Hepatocyte (in vitro differentiated cells): Measurements from ENCODE around the gene NCOR2. TPM values are rescaled to one million over a fixed set of nuclear protein-coding genes. Genes with fewer than 3 reads are reported as not detected.

Experiments used
- DNase-seq: peaks from one replicate; pipeline ENCODE4 v3.0.0-alpha.2; 2016; ENCODE audit warnings: low spot score
- H2AFZ ChIP-seq: fragments of 200-600 bp; sonication (generic); 2 replicates; pipeline ENCODE4 v1.6.0; 2016; ENCODE audit warnings: antibody characterized with exemption, mild to moderate bottlenecking
- H3K27ac ChIP-seq: fragments of 200-600 bp; sonication (generic); 2 replicates; pipeline ENCODE4 v1.5.1; 2016; ENCODE audit warnings: mild to moderate bottlenecking
- H3K27me3 ChIP-seq: fragments of 200-600 bp; sonication (generic); 2 replicates; pipeline ENCODE4 v1.6.1; 2016
- H3K36me3 ChIP-seq: fragments of 200-600 bp; sonication (generic); replicated peaks from 2 replicates; pipeline ENCODE4 v1.5.1; 2016; ENCODE audit warnings: low read depth; ENCODE audit not compliant: insufficient read depth
- H3K4me1 ChIP-seq: fragments of 200-600 bp; sonication (generic); 2 replicates; pipeline ENCODE4 v1.5.1; 2016; ENCODE audit warnings: mild to moderate bottlenecking, moderate library complexity; ENCODE audit not compliant: insufficient read depth
- H3K4me2 ChIP-seq: fragments of 200-600 bp; sonication (generic); 2 replicates; pipeline ENCODE4 v1.6.0; 2016
- H3K4me3 ChIP-seq: fragments of 200-600 bp; sonication (generic); 2 replicates; pipeline ENCODE4 v1.5.1; 2016; ENCODE audit warnings: mild to moderate bottlenecking
- H3K79me2 ChIP-seq: fragments of 200-600 bp; sonication (generic); 2 replicates; pipeline ENCODE4 v1.6.0; 2017; ENCODE audit warnings: mild to moderate bottlenecking
- H3K9me2 ChIP-seq: fragments of 200-600 bp; sonication (generic); replicated peaks from 2 replicates; pipeline ENCODE4 v1.6.0; 2017; ENCODE audit warnings: mild to moderate bottlenecking; ENCODE audit not compliant: insufficient read depth
- H3K9me3 ChIP-seq: fragments of 200-600 bp; sonication (generic); 2 replicates; pipeline ENCODE4 v1.5.1; 2016; ENCODE audit warnings: low read depth, mild to moderate bottlenecking
- H4K20me1 ChIP-seq: fragments of 200-600 bp; sonication (generic); 2 replicates; pipeline ENCODE4 v1.6.0; 2016; ENCODE audit warnings: mild to moderate bottlenecking; ENCODE audit not compliant: insufficient read depth, poor library complexity, severe bottlenecking
- CTCF ChIP-seq: fragments of 200-600 bp; sonication (generic); IDR thresholded peaks from 2 replicates; pipeline ENCODE4 v1.5.1; 2016; ENCODE audit warnings: antibody characterized with exemption, mild to moderate bottlenecking; ENCODE audit not compliant: poor library complexity
- EZH2 ChIP-seq: fragments of 200-600 bp; sonication (generic); IDR thresholded peaks from 2 replicates; pipeline ENCODE4 v1.6.1; 2016; ENCODE audit warnings: antibody characterized with exemption, mild to moderate bottlenecking, borderline replicate concordance
- EZH2phosphoT487 ChIP-seq: fragments of 200-600 bp; sonication (generic); IDR thresholded peaks from one replicate; pipeline ENCODE4 v1.6.1; 2018; ENCODE audit warnings: antibody characterized with exemption, mild to moderate bottlenecking, low read depth, moderate library complexity; ENCODE audit not compliant: unreplicated experiment, severe bottlenecking
- WGBS: methylation state at CpG from one replicate; pipeline ENCODE4 v1.1.6; 2016; ENCODE audit warnings: low lambda C conversion rate; ENCODE audit errors: missing lambda C conversion rate; 5-methylcytosine and 5-hydroxymethylcytosine counted together
- polyA plus RNA-seq: library from polyadenylated mRNA; unstranded; fragments of >200 nt; fragmentation: Nextera tagmentation; extraction: Ambion mirVana; gene quantifications from 2 replicates; pipeline ENCODE4 v1.2.1, GENCODE V29; 2016
- total RNA-seq: library from RNA; depleted of rRNA; stranded (reverse); fragments of >200 nt; gene quantifications from 2 replicates; pipeline ENCODE4 v1.2.3, GENCODE V29; 2014

Gene NCOR2
- total RNA-seq (12.9 and 40.3 TPM in 2 replicates), polyA plus RNA-seq (121 and 136 TPM in 2 replicates)

GRCh38 chr12:124566997-124567672 is at the start of gene NCOR2:
NCOR2 (minus strand) TSS chr12:124567612; CDS start chr12:124495251, 72,361 bp downstream.
- peak within 1 kb of the TSS; percentile 98 for H3K4me2 ChIP-seq
- H3K36me3 ChIP-seq: no peaks in the 10 kb centered on the region
- H3K27me3 ChIP-seq: no peaks in the 10 kb centered on the region
- DNase-seq: no peak
- H3K27ac ChIP-seq: peak within 1 kb of the TSS; percentile 98
- H3K4me3 ChIP-seq: peak within 1 kb of the TSS; percentile 88
- peaks cover 42% of the 10 kb centered on the region for H4K20me1 ChIP-seq
- WGBS: 3% methylated on average over 47 of the region's 106 CpGs
- TF ChIP-seq EZH2phosphoT487: no peak
- H3K79me2 ChIP-seq: peaks cover 47% of the 10 kb centered on the region
- H3K4me1 ChIP-seq: peaks cover 41% of the 10 kb centered on the region
- no peaks in the 10 kb centered on the region for H3K9me2 ChIP-seq
- peak within 1 kb of the TSS; percentile 51 for H2AFZ ChIP-seq
- H3K9me3 ChIP-seq: no peaks in the 10 kb centered on the region

- Histone ChIP-seq H4K20me1 (no peaks in the 10 kb centered on the region), H3K4me1 (peaks cover 8% of the 10 kb centered on the region), H2AFZ (no peak overlapping the region), H3K9me2 (no peaks in the 10 kb centered on the region), H3K4me3 (no peak overlapping the region), H3K27me3 (no peaks in the 10 kb centered on the region), H3K4me2 (no peak overlapping the region), H3K27ac (no peak overlapping the region), H3K36me3 (no peaks in the 10 kb centered on the region), H3K79me2 (no peaks in the 10 kb centered on the region), H3K9me3 (no peaks in the 10 kb centered on the region)
- no peak for DNase-seq
- 80% methylated on average over 20 of the region's 20 CpGs for WGBS
- no peak for TF ChIP-seq CTCF
- no peak for TF ChIP-seq EZH2phosphoT487
- TF ChIP-seq EZH2: no peak
These were observed 49.2 kb upstream of the NCOR2 start for GRCh38 chr12:124616394-124617221.

GRCh38 chr12:124614512-124615292 is 47.3 kb upstream of the NCOR2 start:
- no peaks in the 10 kb centered on the region for H4K20me1 ChIP-seq
- H3K9me2 ChIP-seq: no peaks in the 10 kb centered on the region
- no peaks in the 10 kb centered on the region for H3K79me2 ChIP-seq
- WGBS: 88% methylated on average over 6 of the region's 6 CpGs
- H2AFZ ChIP-seq: no peak overlapping the region
- H3K27me3 ChIP-seq: no peaks in the 10 kb centered on the region
- no peak overlapping the region for H3K4me2 ChIP-seq
- H3K36me3 ChIP-seq: no peaks in the 10 kb centered on the region
- TF ChIP-seq EZH2: no peak
- TF ChIP-seq CTCF: no peak
- no peak for TF ChIP-seq EZH2phosphoT487
- no peaks in the 10 kb centered on the region for H3K9me3 ChIP-seq
- H3K4me3 ChIP-seq: no peak overlapping the region
- H3K27ac ChIP-seq: no peak overlapping the region
- no peak for DNase-seq
- H3K4me1 ChIP-seq: peaks cover 5% of the 10 kb centered on the region

GRCh38 chr12:124613151-124613585 is 45.8 kb upstream of the NCOR2 start:
- Histone ChIP-seq H3K9me2 (no peaks in the 10 kb centered on the region), H3K4me2 (no peak overlapping the region), H3K79me2 (no peaks in the 10 kb centered on the region), H4K20me1 (no peaks in the 10 kb centered on the region), H3K4me1 (peaks cover 17% of the 10 kb centered on the region), H2AFZ (no peak overlapping the region), H3K27me3 (no peaks in the 10 kb centered on the region), H3K4me3 (no peak overlapping the region), H3K36me3 (no peaks in the 10 kb centered on the region), H3K27ac (peak overlapping the region; percentile 18), H3K9me3 (no peaks in the 10 kb centered on the region)
- DNase-seq: peak; percentile 53
- 51% methylated on average over 3 of the region's 3 CpGs for whole genome bisulfite sequencing
- no peak for TF ChIP-seq CTCF
- no peak for TF ChIP-seq EZH2
- TF ChIP-seq EZH2phosphoT487: no peak
